GM12878 (cell line): ENCODE data around the gene ZFC3H1.

ENCODE experiments used
- EGR1 ChIP-seq, 2 experiments: IDR thresholded peaks; 1 replicate in 1 of 2; 2 replicates in 1 of 2; pipeline ENCODE4 v1.6.1; 2011 to 2012; ENCODE audit warnings: low read depth in 2 of 2, low read length in 2 of 2, borderline replicate concordance in 1 of 2, mild to moderate bottlenecking in 1 of 2, moderate library complexity in 1 of 2
- IKZF2 ChIP-seq, 2 experiments: fragments of 450-650 bp; IDR thresholded peaks; 2 replicates each; pipeline ENCODE4 v1.6.1; 2017; ENCODE audit warnings: mild to moderate bottlenecking in 2 of 2, moderate library complexity in 2 of 2
- RAD51 ChIP-seq: fragments of 450-650 bp; IDR thresholded peaks from 2 replicates; pipeline ENCODE4 v1.6.1; 2016; ENCODE audit warnings: moderate library complexity, mild to moderate bottlenecking, inconsistent platforms
- SIN3A ChIP-seq: IDR thresholded peaks from 2 replicates; pipeline ENCODE4 v1.6.1; 2012; ENCODE audit warnings: low read depth, low read length, improper control_type of control experiment
- SMAD1 ChIP-seq: fragments of 450-650 bp; IDR thresholded peaks from 2 replicates; pipeline ENCODE4 v1.6.1; 2018; ENCODE audit warnings: mild to moderate bottlenecking, low read depth; ENCODE audit not compliant: partially characterized antibody
- TF ChIP-seq, protein P1 (sequence below), 3 experiments: IDR thresholded peaks in 2 of 3; conservative IDR thresholded peaks in 1 of 3; 2 replicates each; pipeline ENCODE4 v1.5.1; 2011; ENCODE audit warnings: low read depth in 3 of 3, low read length in 3 of 3, mild to moderate bottlenecking in 3 of 3, control low read depth in 2 of 3, moderate library complexity in 2 of 3, inconsistent platforms in 1 of 3, mixed read lengths in 1 of 3; ENCODE audit not compliant: control insufficient read depth in 2 of 3, insufficient read depth in 1 of 3; ENCODE audit errors: extremely low read depth in 1 of 3
- TF ChIP-seq, protein P2 (sequence below): IDR thresholded peaks from 2 replicates; pipeline ENCODE4 v1.6.1; 2011; ENCODE audit warnings: low read depth, mild to moderate bottlenecking, low read length, moderate library complexity, borderline replicate concordance; ENCODE audit errors: extremely low read depth

DNA sequence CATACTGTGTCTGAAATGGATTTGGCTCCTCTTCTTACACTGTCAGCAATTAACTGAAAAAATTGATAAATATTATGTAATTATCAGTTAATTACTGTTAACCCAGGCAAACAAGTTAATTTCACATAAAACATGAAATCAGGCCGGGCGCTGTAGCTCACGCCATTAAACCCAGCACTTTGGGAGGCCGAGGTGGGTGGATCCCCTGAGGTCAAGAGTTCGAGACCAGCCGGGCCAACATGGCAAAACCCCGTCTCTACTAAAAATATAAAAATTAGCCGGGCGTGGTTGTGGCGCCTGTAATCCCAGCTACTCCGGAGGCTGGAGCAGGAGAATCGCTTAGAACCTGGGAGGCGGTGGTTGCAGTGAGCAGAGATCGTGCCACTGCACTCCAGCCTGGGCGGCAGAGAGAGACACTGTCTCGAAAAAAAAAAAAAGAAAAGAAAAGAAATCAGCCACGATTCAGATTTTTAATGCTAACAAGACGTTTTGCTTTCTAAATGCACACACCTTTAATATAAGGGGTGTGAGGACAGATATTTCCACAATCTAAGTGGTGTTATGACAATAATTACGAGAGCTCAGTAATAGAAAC lies 21.8 kb upstream of the ZFC3H1 start:
- TF ChIP-seq RAD51, result no peak
- TF ChIP-seq EGR1 (IDR thresholded peaks at IDR 0.05; ENCODE audit: borderline replicate concordance in 1 of 2, low read depth in 2 of 2, low read length in 2 of 2), result no peak
- TF ChIP-seq, protein P1, sequence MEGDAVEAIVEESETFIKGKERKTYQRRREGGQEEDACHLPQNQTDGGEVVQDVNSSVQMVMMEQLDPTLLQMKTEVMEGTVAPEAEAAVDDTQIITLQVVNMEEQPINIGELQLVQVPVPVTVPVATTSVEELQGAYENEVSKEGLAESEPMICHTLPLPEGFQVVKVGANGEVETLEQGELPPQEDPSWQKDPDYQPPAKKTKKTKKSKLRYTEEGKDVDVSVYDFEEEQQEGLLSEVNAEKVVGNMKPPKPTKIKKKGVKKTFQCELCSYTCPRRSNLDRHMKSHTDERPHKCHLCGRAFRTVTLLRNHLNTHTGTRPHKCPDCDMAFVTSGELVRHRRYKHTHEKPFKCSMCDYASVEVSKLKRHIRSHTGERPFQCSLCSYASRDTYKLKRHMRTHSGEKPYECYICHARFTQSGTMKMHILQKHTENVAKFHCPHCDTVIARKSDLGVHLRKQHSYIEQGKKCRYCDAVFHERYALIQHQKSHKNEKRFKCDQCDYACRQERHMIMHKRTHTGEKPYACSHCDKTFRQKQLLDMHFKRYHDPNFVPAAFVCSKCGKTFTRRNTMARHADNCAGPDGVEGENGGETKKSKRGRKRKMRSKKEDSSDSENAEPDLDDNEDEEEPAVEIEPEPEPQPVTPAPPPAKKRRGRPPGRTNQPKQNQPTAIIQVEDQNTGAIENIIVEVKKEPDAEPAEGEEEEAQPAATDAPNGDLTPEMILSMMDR (IDR thresholded peaks at IDR 0.05 in 2 of 3, conservative IDR thresholded peaks at IDR 0.05 in 1 of 3; ENCODE audit: control insufficient read depth in 2 of 3, extremely low read depth in 1 of 3, insufficient read depth in 1 of 3, low read depth in 3 of 3, low read length in 3 of 3), result no peak
- TF ChIP-seq, protein P2, sequence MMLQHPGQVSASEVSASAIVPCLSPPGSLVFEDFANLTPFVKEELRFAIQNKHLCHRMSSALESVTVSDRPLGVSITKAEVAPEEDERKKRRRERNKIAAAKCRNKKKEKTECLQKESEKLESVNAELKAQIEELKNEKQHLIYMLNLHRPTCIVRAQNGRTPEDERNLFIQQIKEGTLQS, result no peak
- no peak for TF ChIP-seq SIN3A
- TF ChIP-seq IKZF2 (IDR thresholded peaks at IDR 0.05), result no peak
- TF ChIP-seq SMAD1, result no peak
